ENCODE data around the gene ATOH7. TPM values are rescaled to one million over a fixed set of nuclear protein-coding genes. Genes with fewer than 3 reads are reported as not detected.

Gene ATOH7
- total RNA-seq, 1 experiment from 2014 or later, result not detected

DNA sequence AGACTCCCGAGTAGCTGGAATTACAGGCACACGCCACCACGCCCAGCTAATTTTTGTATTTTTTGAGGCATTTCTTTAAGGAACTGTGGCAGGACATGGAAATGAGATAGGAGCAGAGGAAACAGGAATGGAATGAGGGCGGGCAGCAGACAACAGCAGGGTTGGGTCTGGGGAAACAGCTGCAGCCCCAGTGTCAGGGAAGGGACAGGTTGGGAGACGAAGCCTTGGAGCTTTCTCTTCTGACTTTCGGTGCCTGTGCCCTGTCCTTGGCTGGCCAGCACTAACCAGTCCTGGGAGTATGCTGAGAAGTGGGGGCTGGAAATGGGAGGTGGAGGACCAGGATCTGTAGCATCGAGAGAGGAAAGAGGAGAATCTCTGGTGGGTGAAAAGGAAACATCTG is 47.4 kb downstream of the ATOH7 start:
- no peak overlapping the region for H3K27ac ChIP-seq (ENCODE audit: low read depth, low read length)
- no peaks in the 10 kb centered on the region for H3K36me3 ChIP-seq (ENCODE audit: control insufficient read depth in 1 of 2, insufficient read depth in 2 of 2, low read length in 2 of 2)
- H2AFZ ChIP-seq (ENCODE audit: low read depth, low read length, poor library complexity, severe bottlenecking), result no peak overlapping the region
- no TSS peak for BruUV-seq (replicated peaks)
- no peak overlapping the region for H3K4me3 ChIP-seq (replicated peaks in 1 of 2; ENCODE audit: low read depth in 1 of 2, low read length in 2 of 2)
- CTCF ChIA-PET, result no interaction called here
- H3K9ac ChIP-seq (ENCODE audit: low read length), result no peak overlapping the region
- H3K4me2 ChIP-seq (ENCODE audit: low read length), result no peak overlapping the region
- H4K20me1 ChIP-seq (ENCODE audit: insufficient read depth), result no peaks in the 10 kb centered on the region
- no peaks in the 10 kb centered on the region for H3K9me2 ChIP-seq (ENCODE audit: insufficient read depth)
- H3K27me3 ChIP-seq (ENCODE audit: insufficient read depth, low read length), result no peaks in the 10 kb centered on the region
- no peaks in the 10 kb centered on the region for H3K4me1 ChIP-seq (ENCODE audit: control insufficient read depth in 1 of 2, insufficient read depth in 2 of 2, low read length in 2 of 2)
- TF ChIP-seq ELF1 (IDR thresholded peaks at IDR 0.05; ENCODE audit: borderline replicate concordance, low read depth) (no peak), FOSL1 (IDR thresholded peaks at IDR 0.05; ENCODE audit: low read depth) (no peak), TCF7L2 (IDR thresholded peaks at IDR 0.05; ENCODE audit: borderline replicate concordance, extremely low read depth, insufficient read depth, insufficient read length) (no peak), EGR1 (IDR thresholded peaks at IDR 0.05; ENCODE audit: low read depth) (no peak), SP1 (IDR thresholded peaks at IDR 0.05; ENCODE audit: low read depth) (no peak), CTCF (IDR thresholded peaks at IDR 0.05 in 2 of 3, conservative IDR thresholded peaks at IDR 0.05 in 1 of 3; ENCODE audit: borderline replicate concordance in 1 of 3, insufficient read depth in 1 of 3, low read depth in 2 of 3, low read length in 2 of 3) (no peak), YY1 (IDR thresholded peaks at IDR 0.05; ENCODE audit: extremely low read depth, insufficient replicate concordance, low read depth, low read length) (no peak), SRF (IDR thresholded peaks at IDR 0.05; ENCODE audit: low read depth) (no peak)
- H3K9me3 ChIP-seq (ENCODE audit: control insufficient read depth in 1 of 2, insufficient read depth in 1 of 2, low read depth in 1 of 2, low read length in 2 of 2), result no peaks in the 10 kb centered on the region
- RAD21 ChIA-PET (ENCODE audit: low non-redundant PET in 1 of 2, low total read pairs in 2 of 2, uncharacterized antibody in 2 of 2, unreplicated experiment in 2 of 2), result no interaction called here
- no peaks in the 10 kb centered on the region for H3K79me2 ChIP-seq (ENCODE audit: insufficient read depth, low read length)
- POLR2A ChIA-PET, result no interaction called here
- ATAC-seq (no peak), DNase-seq (ENCODE audit: low read depth, low spot score) (no peak)
- intact Hi-C loops (cut with micrococcal nuclease), result no loop called here

Other genes with a start within 250 kb of the ATOH7 start
- gene HERC4, start 156.8 kb downstream of the ATOH7 start, total RNA-seq (2021; ENCODE audit: unreplicated experiment), result 36.5 TPM
- 0.34 TPM for gene MYPN, start 122.6 kb downstream of the ATOH7 start, total RNA-seq (2021; ENCODE audit: unreplicated experiment)
- gene HNRNPH3, start 100.0 kb upstream of the ATOH7 start, total RNA-seq (2021; ENCODE audit: unreplicated experiment), result 126 TPM
- 2.2 TPM for gene PBLD, start 100.8 kb upstream of the ATOH7 start, total RNA-seq (2021; ENCODE audit: unreplicated experiment)
- 13.0 TPM for gene RUFY2, start 175.2 kb upstream of the ATOH7 start, total RNA-seq (2021; ENCODE audit: unreplicated experiment)
- gene DNA2, start 239.9 kb upstream of the ATOH7 start, total RNA-seq (2021; ENCODE audit: unreplicated experiment), result 20.9 TPM